ENCODE measurements around the gene ANK2.
A peak's percentile ranks its signal among the peaks of the same experiment; 100 is the strongest.
"Not testable (repeated sequence)": the region's sequence is repeated elsewhere in the genome, so short reads cannot be mapped to it uniquely, and the experiment has no call there.

The ANK2 gene

GRCh38 chr4:113153529-113154101 lies 104.2 kb downstream of the ANK2 start:
- no peak for DNase-seq (ENCODE audit: low spot score)

DNA sequence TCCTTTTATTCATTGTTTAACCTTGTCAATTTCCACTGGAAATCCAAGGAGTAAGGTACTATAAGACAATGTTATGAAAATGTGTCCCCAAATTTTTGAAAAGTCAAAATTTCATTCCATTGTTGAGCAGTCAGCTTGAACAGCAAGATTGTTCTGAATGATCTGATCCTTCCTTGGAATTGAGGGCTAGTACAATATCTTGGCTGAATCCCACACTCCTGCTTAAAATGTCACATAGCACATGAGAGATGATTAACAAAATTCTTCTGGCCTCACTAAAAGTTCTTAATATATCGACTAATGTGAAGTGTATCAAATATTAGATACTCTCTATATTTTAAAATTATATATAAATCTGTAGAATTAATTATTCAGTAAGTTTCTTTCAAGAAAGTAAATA lies 104.8 kb downstream of the ANK2 start:
- DNase-seq (ENCODE audit: low spot score): no peak

- peak; percentile 9 for DNase-seq (ENCODE audit: low spot score)
Measured at GRCh38 chr4:113157086-113157857, 107.8 kb downstream of the ANK2 start.

DNA sequence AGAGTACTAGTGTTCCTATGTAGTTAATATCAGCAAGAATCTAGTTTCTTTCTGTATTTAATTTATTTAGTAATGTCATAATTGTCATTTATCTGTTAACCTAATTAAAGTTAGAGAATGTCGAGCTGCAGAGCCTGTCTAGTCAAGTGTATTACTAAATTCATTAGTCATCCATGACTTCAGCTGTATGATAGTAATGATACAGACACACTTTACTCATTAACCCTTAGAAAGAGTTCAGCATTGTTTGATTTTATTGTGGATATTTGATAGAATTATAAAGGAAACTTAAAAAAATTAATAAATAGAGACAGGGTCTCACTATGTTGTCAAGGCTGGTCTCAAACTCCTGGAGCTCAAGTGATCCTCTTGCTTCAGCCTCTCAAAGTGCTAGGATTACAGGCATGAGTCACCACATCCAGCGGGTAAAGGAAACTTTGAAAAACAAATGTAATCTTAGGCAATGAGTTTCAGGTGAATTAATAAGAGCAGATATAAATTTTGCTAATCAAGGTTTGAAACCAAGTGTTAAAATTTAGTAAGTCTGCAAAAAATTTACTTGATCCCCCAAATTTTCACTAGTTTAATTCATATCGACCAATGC lies 110.6 kb downstream of the ANK2 start:
- no peak for DNase-seq (ENCODE audit: low spot score)

- no peak for DNase-seq (ENCODE audit: low spot score)
Measured at GRCh38 chr4:113160548-113160947, 111.1 kb downstream of the ANK2 start.

GRCh38 chr4:113162089-113162488 lies 112.6 kb downstream of the ANK2 start:
- no peak for DNase-seq (ENCODE audit: low spot score)

DNA sequence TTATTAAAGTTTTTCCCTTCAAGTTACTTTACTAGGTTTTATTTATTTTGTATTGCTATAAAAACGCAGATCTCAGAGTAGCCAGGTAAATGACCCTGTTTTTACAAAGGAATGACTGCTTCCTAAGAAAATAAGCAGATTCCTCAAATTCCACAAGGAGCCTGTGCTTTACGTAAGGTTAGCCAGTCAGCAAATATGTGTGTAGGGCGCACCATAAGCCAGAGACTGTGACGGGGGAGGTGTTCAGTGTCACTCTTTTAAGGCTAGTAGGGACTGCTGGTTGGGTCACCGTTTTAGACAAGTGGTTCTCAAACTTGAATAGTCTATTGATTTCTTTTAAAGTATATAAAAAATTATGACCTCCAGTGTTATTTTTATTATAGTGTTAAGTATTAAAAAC lies 119.9 kb downstream of the ANK2 start:
- DNase-seq (ENCODE audit: low spot score): peak; percentile 39

DNA sequence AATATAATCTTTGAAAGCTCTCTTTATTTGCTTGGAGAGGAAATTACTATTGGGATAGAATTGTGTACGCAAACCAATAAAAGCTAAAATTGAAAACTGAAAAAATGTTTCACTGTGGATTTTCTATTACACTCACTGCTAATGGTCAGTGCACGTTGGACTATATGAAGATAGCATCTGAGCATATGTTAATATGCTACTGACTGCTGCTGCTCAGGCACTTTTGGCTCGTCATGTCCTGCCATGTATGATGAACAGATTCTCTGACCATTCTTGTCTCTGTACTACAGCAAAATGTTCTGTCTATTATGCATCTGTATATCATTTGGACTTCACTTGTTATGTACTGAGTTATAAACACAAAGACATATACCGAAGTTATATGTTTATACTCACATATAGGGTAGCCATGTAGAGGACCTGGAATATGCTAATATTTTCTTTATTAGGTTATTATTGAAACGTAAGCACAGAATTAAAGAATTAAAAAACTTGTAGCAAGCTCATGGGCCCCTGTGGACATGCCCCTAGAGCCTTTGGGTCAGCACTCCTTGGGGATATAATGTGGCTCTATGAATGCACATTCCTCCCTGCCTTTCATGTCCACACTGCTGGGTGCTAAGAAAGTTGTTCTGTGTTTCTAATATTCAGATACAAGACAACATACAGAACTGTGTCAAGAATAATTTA lies 120.8 kb downstream of the ANK2 start:
- no peak for DNase-seq (ENCODE audit: low spot score)

DNA sequence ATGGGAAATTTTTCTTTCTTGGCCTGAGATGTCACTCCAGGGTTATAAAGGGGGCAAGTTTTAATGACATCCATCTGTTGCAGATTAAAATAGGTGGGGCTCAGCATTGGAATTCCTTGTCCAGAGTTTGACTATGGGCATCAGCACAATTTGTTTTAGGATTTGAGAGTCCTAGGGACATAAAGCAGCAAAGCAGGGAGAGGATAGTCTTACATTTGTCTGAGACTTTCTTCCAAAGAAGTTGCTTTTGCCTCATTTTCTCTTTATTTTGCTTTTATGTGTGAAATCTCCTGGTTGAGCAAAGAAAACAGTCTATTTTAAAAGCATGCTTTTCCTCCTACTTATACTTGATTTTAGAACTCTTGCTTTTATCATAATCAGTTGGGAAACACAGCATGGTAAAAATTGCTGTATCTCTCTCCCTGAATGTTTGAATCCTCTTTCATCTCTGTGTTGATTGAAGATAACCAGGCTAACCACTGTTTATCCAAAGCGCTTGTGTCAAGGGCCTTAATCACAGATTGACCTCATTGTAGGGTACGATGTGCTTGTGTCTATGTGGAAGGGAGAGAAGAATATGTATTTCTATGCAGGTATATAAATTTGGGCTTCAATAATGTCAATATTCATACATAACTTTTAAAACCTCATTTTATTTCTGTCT lies 121.5 kb downstream of the ANK2 start:
- DNase-seq (ENCODE audit: low spot score): no peak

DNA sequence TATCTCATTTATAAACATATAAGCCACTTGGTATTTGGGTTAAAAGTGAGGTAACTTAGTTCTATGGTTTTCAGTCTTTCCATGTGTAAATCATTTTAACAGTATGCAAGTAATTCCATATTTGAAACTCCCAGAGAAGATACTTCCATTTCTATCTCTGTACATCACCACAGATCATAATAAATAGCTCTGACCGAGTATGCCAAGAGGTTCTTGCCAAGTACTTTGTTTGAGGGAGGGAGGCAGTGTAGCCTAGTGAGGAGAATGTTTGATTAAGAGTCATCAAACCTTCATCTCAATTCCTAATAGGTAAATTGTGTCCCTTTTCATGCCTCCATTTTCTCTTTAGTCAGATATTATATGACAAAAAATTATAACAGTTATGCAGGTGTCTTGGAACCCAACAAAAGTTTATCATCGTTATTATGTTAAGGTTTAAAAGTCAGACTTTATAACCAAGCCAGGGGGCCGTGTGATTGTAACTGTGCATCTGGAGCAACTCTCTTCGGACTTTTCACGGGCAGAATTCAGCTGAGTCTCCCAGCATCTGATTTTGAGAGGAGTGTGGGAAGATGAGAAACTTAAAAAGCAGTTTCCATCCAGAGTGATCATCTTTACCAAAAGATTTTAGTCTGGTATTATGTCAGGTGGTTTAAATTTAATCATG lies 123.8 kb downstream of the ANK2 start:
- DNase-seq (ENCODE audit: low spot score): no peak

GRCh38 chr4:113173793-113174264 lies 124.4 kb downstream of the ANK2 start:
- DNase-seq (ENCODE audit: low spot score): no peak

DNA sequence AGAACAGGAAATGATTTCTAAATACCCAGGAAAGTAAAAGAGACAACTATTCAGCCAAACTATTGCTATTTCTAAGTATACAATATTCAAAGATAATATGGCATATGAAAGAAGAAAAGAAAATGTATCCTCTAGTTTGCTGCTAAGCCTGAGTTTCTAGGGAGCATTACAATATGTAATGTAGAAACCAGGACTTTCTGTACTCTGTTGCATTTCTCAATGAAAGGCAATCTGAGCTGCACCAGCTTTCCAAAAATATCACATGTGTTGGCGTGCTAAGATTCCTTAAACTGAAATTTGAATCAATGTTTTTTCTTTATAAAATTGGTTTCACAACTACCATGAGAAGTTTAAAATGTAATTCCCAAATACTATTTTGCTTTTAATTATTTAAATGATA lies 129.6 kb downstream of the ANK2 start:
- DNase-seq (ENCODE audit: low spot score): no peak

GRCh38 chr4:113179996-113180395 lies 130.5 kb downstream of the ANK2 start:
- DNase-seq (ENCODE audit: low spot score): no peak

DNA sequence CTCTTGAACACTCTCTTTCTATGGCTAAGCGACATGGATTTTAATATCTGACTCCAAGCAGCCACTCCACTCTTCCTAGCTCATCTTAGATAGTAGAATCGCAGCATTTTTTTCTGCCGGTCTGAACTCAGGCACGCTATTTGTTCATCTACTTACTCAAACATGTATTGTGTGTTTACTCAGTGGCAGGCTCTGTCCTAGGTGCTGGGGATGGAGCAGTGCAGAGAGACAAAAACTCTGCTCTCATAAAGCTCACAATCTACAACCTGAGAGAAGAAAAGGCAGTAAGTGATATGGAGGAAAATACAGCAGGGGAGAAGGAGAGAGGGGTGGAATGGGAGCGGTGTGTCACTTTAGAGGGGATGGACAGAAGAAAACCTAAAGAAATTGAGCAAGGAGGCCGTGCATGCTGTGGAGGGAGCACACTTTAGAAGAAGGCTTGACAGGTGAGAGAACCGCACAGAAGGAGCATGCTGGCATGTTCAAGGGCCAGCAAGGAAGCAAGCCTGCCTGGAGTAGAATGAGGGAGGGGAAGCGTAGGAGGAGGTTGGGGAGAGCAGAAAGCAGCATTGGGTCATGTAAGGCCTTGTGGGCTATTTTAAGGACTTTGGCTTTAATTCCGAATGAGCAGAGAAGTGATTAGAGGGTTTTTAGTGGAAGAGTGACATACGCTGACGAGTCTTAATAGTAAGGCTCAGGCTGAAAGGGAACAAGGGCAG lies 132.0 kb downstream of the ANK2 start:
- no peak for DNase-seq (ENCODE audit: low spot score)

DNA sequence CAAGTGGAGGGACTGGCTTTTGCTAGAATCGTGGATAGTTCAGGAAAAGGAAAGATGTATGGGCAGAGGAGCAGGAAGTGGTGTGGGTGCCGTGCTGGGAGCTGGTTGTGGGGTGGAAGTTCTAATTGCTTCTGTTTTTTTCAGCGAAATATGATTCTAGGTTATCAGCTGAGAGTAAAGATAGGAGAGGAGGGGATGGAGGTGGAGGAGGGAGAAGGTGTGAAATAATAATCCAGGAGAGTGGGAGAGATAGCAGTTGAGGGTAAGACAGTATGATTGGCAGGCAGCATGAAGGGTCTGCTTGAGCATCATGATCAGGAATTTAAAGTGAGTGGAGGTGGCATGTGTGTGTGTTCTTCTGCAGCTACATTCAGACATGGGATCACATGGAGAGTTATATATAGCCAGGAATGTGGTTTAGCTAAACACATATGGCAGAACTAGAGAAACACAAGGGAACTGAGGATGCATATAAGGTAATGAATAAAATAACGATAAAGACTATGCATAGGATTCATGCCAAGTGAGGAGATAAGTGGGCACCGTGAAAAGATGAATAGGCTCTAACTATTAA lies 133.7 kb downstream of the ANK2 start:
- no peak for DNase-seq (ENCODE audit: low spot score)

- DNase-seq (ENCODE audit: low spot score): not testable (repeated sequence)
Measured at GRCh38 chr4:113186220-113186619, 136.8 kb downstream of the ANK2 start.

DNA sequence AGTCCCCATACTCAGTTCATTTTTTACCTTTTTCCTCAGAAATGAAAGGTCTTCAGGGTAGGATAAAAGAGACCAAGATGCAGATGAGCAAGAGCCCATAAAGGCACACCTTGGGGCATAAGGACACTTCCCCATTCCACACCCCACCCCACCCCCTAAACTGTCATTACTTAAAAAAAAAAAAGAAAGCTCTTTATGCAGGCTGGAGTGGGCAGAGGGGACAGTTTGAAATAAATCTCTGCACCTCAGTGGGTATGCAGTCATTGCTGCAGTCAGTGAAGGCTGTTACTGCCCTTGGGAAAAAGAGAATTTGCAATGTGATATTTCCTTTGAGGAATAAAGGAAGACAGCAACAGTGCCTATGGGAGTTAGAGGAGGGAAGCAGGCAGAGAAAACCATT lies 137.5 kb downstream of the ANK2 start:
- DNase-seq (ENCODE audit: low spot score): no peak

GRCh38 chr4:113187358-113187757 lies 137.9 kb downstream of the ANK2 start:
- DNase-seq (ENCODE audit: low spot score): no peak

DNA sequence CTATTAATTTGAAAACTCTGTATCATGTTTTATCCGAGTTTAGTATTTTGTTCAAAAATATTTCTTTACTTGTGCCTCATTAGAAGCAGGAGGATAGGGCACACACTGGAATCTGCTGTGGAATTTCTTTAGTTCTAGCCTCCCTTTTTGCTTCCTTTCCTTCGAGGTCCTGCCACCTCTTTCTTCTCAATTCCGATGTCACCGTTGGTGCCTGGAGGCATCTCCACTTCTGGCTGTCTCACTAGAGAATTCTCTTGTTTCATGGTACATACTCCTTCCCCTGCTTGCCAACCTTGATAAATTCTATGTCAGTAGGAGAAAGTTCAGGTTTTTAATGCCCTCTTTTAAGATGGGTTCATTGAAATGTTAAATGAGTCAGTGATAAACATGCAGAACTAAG lies 140.1 kb downstream of the ANK2 start:
- no peak for DNase-seq (ENCODE audit: low spot score)

- DNase-seq (ENCODE audit: low spot score): no peak
Measured at GRCh38 chr4:113209153-113209552, 159.7 kb downstream of the ANK2 start.
